Colonic mucosa (tissue), 4 donors: Measurements from ENCODE around the gene GPR61. TPM values are rescaled to one million over a fixed set of nuclear protein-coding genes. Genes with fewer than 3 reads are reported as not detected.

Experiments
- DNase-seq: peaks from one replicate; pipeline ENCODE4 v3.0.0-alpha.2; 2020
- H3K27ac ChIP-seq: fragments of 200-600 bp; one replicate; pipeline ENCODE4 v1.8.0; 2021
- H3K27me3 ChIP-seq: fragments of 200-600 bp; one replicate; pipeline ENCODE4 v1.8.0; 2021
- H3K36me3 ChIP-seq: fragments of 200-600 bp; one replicate; pipeline ENCODE4 v1.8.0; 2021
- H3K4me1 ChIP-seq: fragments of 200-600 bp; one replicate; pipeline ENCODE4 v1.8.0; 2021; ENCODE audit warnings: mild to moderate bottlenecking
- H3K4me3 ChIP-seq: fragments of 200-600 bp; one replicate; pipeline ENCODE4 v1.8.0; 2021
- H3K9ac ChIP-seq, 2 donors: one replicate each; pipeline ENCODE4 v1.7.0; 2013; ENCODE audit warnings: control low read depth in 2 of 2, low read depth in 2 of 2, low read length in 2 of 2
- H3K9me3 ChIP-seq: fragments of 200-600 bp; one replicate; pipeline ENCODE4 v1.8.0; 2021
- CTCF ChIP-seq: fragments of 200-600 bp; IDR thresholded peaks from one replicate; pipeline ENCODE4 v1.8.0; 2022; ENCODE audit warnings: antibody characterized with exemption, mild to moderate bottlenecking
- intact Hi-C: fragments of 100-400 bp; cut with DNase I; formaldehyde crosslinking; loops from one replicate; pipeline ENCODE4 v1.14.1; 2022
- total RNA-seq, 2 donors: library from RNA; stranded (reverse); fragmentation: NEBNext Ultra II Directional in 1 of 2; extraction: Animal tissue kit (Norgen Biotek cat#: 25700) in 1 of 2; gene quantifications; one replicate each; pipeline ENCODE4 v1.2.1, GENCODE V29; 2021
- donor health status: healthy.
- donor health status: DM: no; HTN: no; CAD: no.
- donor health status: DM: no; HTN: no; CAD: no.

Gene GPR61
- total RNA-seq, 2 donors from 2014 or later = not detected

GRCh38 chr1:109570414-109570813, 30.7 kb downstream of the GPR61 start:
- Histone ChIP-seq H3K9ac (no peak overlapping the region), H3K4me3 (no peak overlapping the region), H3K27ac (no peak overlapping the region), H3K36me3 (no peaks in the 10 kb centered on the region), H3K9me3 (no peaks in the 10 kb centered on the region), H3K4me1 (peaks cover 16% of the 10 kb centered on the region), H3K27me3 (no peaks in the 10 kb centered on the region)
- no peak for DNase-seq
- TF ChIP-seq CTCF = no peak
- intact Hi-C loops = no loop called here

GRCh38 chr1:109573785-109574184, 34.1 kb downstream of the GPR61 start:
- no peaks in the 10 kb centered on the region for H3K9me3 ChIP-seq
- H3K4me3 ChIP-seq = no peak overlapping the region
- intact Hi-C loops = no loop called here
- no peaks in the 10 kb centered on the region for H3K36me3 ChIP-seq
- no peaks in the 10 kb centered on the region for H3K27me3 ChIP-seq
- no peaks in the 10 kb centered on the region for H3K4me1 ChIP-seq
- H3K9ac ChIP-seq = no peak overlapping the region
- TF ChIP-seq CTCF = no peak
- no peak overlapping the region for H3K27ac ChIP-seq
- DNase-seq = no peak

- no peak overlapping the region for H3K4me3 ChIP-seq
- H3K4me1 ChIP-seq = no peaks in the 10 kb centered on the region
- H3K27ac ChIP-seq = no peak overlapping the region
- no peaks in the 10 kb centered on the region for H3K27me3 ChIP-seq
- no peak overlapping the region for H3K9ac ChIP-seq
- intact Hi-C loops = no loop called here
- H3K36me3 ChIP-seq = no peaks in the 10 kb centered on the region
- DNase-seq = no peak
- no peaks in the 10 kb centered on the region for H3K9me3 ChIP-seq
- TF ChIP-seq CTCF = no peak
Measured at GRCh38 chr1:109578947-109579443, 39.3 kb downstream of the GPR61 start.

- no peak for TF ChIP-seq CTCF
- Histone ChIP-seq H3K27me3 (no peaks in the 10 kb centered on the region), H3K4me3 (no peak overlapping the region), H3K36me3 (no peaks in the 10 kb centered on the region), H3K27ac (no peak overlapping the region), H3K9ac (no peak overlapping the region), H3K9me3 (no peaks in the 10 kb centered on the region), H3K4me1 (no peaks in the 10 kb centered on the region)
- DNase-seq = no peak
- intact Hi-C loops = no loop called here
Measured at GRCh38 chr1:109579491-109579890, 39.8 kb downstream of the GPR61 start.

GRCh38 chr1:109582021-109582420, 42.3 kb downstream of the GPR61 start:
- TF ChIP-seq CTCF = no peak
- no peaks in the 10 kb centered on the region for H3K9me3 ChIP-seq
- H3K9ac ChIP-seq = no peak overlapping the region
- intact Hi-C loops = no loop called here
- H3K27ac ChIP-seq = no peak overlapping the region
- no peak for DNase-seq
- H3K36me3 ChIP-seq = peaks cover 5% of the 10 kb centered on the region
- H3K27me3 ChIP-seq = no peaks in the 10 kb centered on the region
- H3K4me3 ChIP-seq = no peak overlapping the region
- H3K4me1 ChIP-seq = no peaks in the 10 kb centered on the region
